Cortex of kidney (tissue), 1 donor: ENCODE measurements around the gene LGALS13.
"Not testable (repeated sequence)": the region's sequence is repeated elsewhere in the genome, so short reads cannot be mapped to it uniquely, and the experiment has no call there.

Source experiments
- DNase-seq: peaks from one replicate; lab custom pipeline; 2025; lab: John Stamatoyannopoulos, UW

LGALS13 gene

DNA sequence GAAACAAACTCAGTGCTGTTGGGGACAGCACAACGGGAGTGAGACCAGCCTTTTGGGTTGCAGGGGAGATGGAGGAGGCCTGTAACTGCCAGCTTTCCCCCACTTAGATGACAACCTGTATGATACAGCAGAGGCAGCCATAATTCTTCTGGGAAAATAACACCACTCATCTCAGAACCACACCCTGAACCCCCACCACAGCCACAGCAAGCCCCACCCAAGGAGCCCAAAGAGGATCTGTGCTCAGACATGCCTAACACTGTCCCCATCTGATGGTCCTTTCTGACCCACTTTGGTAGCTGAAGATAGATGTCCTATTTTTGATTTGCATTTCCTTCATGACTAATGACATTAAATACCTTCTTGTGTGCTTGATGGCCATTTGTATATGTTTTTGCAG, 15.4 kb downstream of the LGALS13 start:
- no peak for DNase-seq

DNA sequence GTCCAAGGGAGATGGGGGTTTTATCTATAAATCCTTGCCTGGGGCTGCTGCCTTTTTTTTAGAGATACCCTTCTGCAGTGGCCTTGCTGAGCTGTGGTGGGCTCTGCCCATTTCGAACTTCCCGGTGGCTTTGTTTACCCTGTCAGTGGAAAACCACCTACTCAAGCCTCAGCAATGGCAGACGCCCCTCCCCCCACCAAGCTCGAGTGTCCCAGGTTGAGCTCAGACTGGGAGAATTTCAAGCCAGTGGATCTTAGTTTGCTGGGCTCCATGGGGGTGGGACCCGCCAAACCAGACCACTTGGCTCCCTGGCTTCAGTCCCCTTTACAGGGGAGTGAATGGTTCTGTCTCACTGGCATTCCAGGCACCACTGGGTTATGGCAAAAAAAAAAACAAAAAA, 21.6 kb downstream of the LGALS13 start:
- no peak for DNase-seq

DNA sequence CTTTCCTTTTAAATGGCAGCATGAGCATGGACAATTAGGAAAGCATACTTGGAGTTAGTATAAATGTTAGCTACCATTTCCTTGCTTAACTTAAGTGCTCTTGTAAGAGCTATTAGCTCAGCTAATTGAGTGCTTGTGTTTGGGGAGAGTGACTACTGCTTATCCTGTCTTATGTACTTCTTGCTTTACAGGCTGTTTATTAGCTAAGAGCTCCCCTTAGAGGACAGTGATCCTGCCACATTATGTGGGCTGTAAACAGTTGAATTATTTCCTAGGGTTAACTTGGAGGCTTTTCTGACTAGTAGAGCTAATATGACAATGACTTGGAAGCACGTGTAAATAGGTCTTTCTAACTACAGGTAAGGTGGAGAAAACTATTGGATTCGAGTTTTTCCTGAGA, 25.3 kb downstream of the LGALS13 start:
- DNase-seq: not testable (repeated sequence)

DNA sequence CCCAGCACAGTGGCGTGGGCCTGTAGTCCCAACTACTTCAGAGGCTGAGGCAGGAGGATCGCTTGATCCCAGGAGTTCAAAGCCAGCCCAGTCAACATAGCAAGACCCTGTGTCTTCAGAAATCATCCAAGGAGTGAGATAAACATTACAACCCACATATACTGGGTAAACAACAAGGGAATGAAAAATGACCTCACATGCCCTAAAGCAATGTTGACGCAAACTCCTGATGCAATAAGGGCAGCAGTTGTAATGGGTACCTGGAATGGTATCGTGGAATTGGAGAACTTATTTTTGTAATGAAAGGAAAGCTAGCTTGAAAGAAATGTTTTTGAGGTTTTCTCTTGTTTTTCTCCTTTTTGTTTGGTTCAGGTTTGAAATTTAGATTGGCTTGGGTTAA, 28.9 kb downstream of the LGALS13 start:
- DNase-seq: no peak

DNA sequence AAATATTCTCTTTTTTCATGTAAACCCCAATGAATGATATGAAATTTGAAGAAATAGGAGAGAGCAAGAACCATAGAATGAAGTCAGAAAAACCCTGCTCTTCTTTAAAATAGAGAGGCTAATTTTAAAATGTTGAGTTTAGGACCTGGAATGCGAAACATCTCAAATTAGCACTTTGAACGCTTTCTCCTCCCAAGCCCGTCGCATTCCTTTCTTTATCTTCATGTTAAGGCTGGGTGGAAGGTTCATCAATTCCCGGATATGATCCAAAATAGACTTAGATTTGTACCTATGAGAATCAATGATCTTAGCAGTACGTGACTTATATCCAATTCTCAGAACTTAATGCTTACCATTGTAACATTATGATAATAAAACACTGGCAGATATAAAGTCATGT, 29.3 kb downstream of the LGALS13 start:
- no peak for DNase-seq

DNA sequence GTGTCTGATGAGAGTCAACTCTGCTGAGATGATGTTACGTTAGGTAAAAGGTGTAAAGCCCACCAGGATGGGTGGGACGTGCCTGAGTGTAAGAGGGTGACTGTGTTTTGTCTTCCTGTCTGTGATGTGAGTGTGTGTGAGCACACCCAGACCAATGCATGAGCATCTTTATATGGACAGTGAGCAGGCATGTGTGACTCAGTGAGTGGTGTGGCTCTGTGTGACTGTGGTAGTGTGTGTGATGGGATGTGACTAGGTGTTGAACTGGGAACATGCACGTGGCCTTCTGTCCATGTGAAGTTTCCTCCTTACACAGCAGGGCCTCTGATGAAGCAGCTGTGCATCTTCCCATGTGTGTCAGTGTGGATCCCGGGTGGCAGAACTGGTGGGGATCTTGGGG, 35.6 kb downstream of the LGALS13 start:
- DNase-seq: no peak

DNA sequence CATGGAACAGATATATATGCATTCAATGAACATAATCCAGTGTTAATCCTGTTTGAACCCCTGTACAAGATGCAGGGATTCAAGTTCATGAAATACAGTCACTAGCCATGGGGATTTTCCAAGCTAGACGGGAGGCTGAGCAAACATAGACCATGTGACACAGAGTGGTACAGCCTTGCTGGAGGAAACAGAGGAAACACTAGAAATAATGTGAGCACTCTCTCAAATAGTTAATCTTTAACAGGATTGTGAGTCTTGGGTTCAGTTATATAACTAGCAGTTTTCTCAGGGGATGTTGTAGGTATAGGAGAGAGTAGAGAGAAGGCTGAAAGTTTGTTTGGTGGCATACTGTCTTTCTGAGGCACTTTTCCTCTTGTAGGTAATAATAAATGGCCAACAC, 39.4 kb downstream of the LGALS13 start:
- no peak for DNase-seq

DNA sequence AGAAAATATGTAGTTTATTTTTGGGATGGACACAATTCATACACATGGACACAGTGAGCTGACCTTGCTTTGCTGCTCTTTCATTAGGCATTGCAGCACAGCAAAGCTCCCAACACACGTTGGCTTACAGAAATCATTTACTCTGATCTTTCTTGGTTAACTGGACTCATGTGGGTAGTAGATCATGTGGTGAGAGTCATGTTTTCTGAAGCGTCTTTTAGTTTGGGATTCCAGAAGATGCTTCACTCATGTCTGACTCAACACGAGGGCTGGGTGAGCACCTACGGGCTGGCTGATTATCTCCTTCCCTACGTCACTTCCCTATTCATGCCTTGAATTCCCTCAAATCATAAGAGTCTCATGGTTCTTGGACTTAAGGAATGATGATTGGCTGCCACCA, 41.3 kb downstream of the LGALS13 start:
- DNase-seq: no peak

DNA sequence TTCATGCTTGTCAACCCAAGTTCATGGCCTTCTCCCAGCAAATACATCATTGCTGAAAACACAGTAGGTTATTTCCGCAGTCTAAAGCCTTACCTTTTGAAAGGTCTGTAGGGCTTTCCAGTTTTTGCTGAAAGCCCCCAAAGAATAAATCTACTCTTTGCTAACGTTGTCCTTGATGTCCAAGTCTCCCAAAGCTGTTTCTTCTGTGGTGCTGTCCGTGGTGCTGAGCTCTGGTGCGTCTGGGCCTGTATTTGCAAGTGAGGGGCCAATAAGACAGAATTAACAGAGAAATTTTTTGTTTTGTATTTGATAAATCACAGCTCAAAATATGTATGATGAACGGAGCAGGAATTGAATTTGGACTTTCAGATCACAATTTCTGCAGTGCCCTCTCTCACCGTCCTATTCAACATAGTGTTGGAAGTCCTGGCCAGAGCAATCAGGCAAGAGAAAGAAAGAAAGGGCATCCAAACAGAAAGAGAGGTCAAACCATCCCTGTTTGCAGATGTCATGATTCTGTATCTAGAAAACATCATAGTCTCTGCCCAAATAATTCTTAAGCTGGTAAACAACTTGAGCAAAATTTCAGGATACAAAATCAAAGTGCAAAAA, 43.6 kb downstream of the LGALS13 start:
- DNase-seq: no peak

DNA sequence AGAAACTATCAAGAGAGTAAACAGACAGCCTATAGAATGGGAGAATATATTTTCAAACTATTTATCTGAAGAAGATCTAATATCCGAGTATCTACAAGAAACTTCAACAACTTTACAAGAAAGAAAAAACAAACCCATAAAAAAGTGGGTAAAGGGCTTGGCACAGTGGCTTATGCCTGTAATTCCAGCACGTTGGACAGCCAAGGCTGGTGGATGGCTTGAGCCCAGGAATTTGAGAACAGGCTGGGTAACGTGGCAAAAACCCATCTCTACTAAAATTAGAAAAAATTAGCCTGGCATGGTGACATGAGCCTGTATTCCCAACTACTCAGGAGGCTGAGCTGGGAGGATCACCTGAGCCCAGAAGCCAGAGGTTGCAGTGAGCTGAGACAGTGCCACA, 45.6 kb downstream of the LGALS13 start:
- DNase-seq: no peak

DNA sequence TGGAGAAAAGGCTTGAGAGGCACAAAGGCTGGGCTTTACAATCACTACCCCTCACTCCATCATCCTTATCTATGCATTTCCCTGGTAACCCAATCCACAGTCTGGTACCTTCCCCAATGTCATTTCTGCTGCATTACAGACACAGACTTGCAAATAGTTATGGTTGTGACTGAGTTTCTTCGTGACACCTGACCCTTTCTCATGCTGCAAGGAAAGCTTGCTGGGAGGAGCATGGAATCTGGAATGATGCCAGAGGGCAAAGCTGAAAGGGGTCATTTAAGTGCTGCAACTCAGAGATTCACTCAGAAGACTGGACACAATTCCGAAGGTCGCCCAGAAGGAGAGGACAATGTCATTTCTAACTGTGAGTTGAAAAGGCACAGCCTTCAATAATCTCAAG, 53.3 kb downstream of the LGALS13 start, which contains the start of gene LGALS16:
TSS of gene LGALS16 (plus strand) at position 301 of the 400 bp plus-strand sequence. CDS start at position 350, 49 bp downstream.
- DNase-seq: no peak
